WTC11 (cell line): Measurements from ENCODE around the gene UQCR11. TPM values are rescaled to one million over a fixed set of nuclear protein-coding genes. Genes with fewer than 3 reads are reported as not detected.
"Not testable (repeated sequence)": the region's sequence is repeated elsewhere in the genome, so short reads cannot be mapped to it uniquely, and the experiment has no call there.

Experiments
- ATAC-seq: fragments of 200-7000 bp; cut with Tn5 transposase; 2 replicates; pipeline ENCODE4 v1.10.0; 2021; ENCODE audit warnings: mild to moderate bottlenecking, moderate library complexity
- CTCF ChIA-PET: fragments of 300-600 bp; sonication (Branson Sonifier 250); formaldehyde crosslinking; loops from one replicate; lab custom pipeline; 2021; ENCODE audit warnings: antibody characterized with exemption; lab: Charles Lee
- POLR2A ChIA-PET: fragments of 350-600 bp; sonication (Branson Sonifier 250); formaldehyde crosslinking; loops from one replicate; lab custom pipeline; 2021; ENCODE audit warnings: antibody characterized with exemption; lab: Charles Lee
- DNase-seq: peaks from one replicate; pipeline ENCODE4 v3.0.0; 2021; ENCODE audit warnings: low spot score
- H3K27ac Mint-ChIP-seq: 2 replicates; pipeline ENCODE4 v1.8.0; 2021; ENCODE audit warnings: mixed read lengths
- H3K27me3 Mint-ChIP-seq: 2 replicates; pipeline ENCODE4 v1.8.0; 2021; ENCODE audit warnings: low read depth, mild to moderate bottlenecking, moderate library complexity, mixed read lengths
- H3K36me3 Mint-ChIP-seq: 2 replicates; pipeline ENCODE4 v1.8.0; 2021; ENCODE audit warnings: mixed read lengths
- H3K4me1 Mint-ChIP-seq: 2 replicates; pipeline ENCODE4 v1.8.0; 2022; ENCODE audit warnings: mixed read lengths
- H3K4me3 Mint-ChIP-seq: 2 replicates; pipeline ENCODE4 v1.8.0; 2021; ENCODE audit warnings: mild to moderate bottlenecking, moderate library complexity, mixed read lengths
- H3K9me3 Mint-ChIP-seq: 2 replicates; pipeline ENCODE4 v1.8.0; 2021; ENCODE audit warnings: mixed read lengths
- AFF4 ChIP-seq: sonication (generic); formaldehyde crosslinking; IDR thresholded peaks from 2 replicates; pipeline ENCODE4 v1.8.1; 2023; ENCODE audit warnings: mild to moderate bottlenecking, missing genetic modification reagents, borderline replicate concordance
- AR ChIP-seq: fragments of 250-450 bp; sonication (Bioruptor Pico); IDR thresholded peaks from 2 replicates; pipeline ENCODE4 v1.9.0; 2021; ENCODE audit warnings: mild to moderate bottlenecking
- ARID4B ChIP-seq: sonication (generic); formaldehyde crosslinking; IDR thresholded peaks from 2 replicates; pipeline ENCODE4 v1.8.0; 2023; ENCODE audit warnings: missing genetic modification reagents, mild to moderate bottlenecking, borderline replicate concordance
- ATF2 ChIP-seq: sonication (generic); formaldehyde crosslinking; IDR thresholded peaks from 2 replicates; pipeline ENCODE4 v1.8.1; 2022; ENCODE audit warnings: low read depth, missing genetic modification reagents, borderline replicate concordance
- ETV6 ChIP-seq: sonication (generic); formaldehyde crosslinking; IDR thresholded peaks from 2 replicates; pipeline ENCODE4 v1.8.1; 2022; ENCODE audit warnings: mild to moderate bottlenecking, missing genetic modification reagents
- GABPB1 ChIP-seq: sonication (generic); formaldehyde crosslinking; IDR thresholded peaks from 2 replicates; pipeline ENCODE4 v1.8.1; 2023; ENCODE audit warnings: mild to moderate bottlenecking, missing genetic modification reagents
- NR1H2 ChIP-seq: sonication (generic); formaldehyde crosslinking; IDR thresholded peaks from 2 replicates; pipeline ENCODE4 v1.9.0; 2021; ENCODE audit warnings: mild to moderate bottlenecking, moderate library complexity, missing genetic modification reagents
- NR2C2 ChIP-seq: sonication (generic); formaldehyde crosslinking; IDR thresholded peaks from 2 replicates; pipeline ENCODE4 v1.8.0; 2022; ENCODE audit warnings: mild to moderate bottlenecking, missing genetic modification reagents
- ZNF396 ChIP-seq: fragments of 250-450 bp; sonication (Bioruptor Pico); IDR thresholded peaks from 2 replicates; pipeline ENCODE4 v1.8.0; 2021; ENCODE audit warnings: mild to moderate bottlenecking, moderate library complexity, borderline replicate concordance
- ZNF416 ChIP-seq: fragments of 250-450 bp; sonication (Bioruptor Pico); IDR thresholded peaks from 2 replicates; pipeline ENCODE4 v1.9.0; 2021; ENCODE audit warnings: mild to moderate bottlenecking, inconsistent platforms
- ZNF532 ChIP-seq: fragments of 250-450 bp; sonication (Bioruptor Pico); IDR thresholded peaks from 2 replicates; pipeline ENCODE4 v1.9.0; 2021; ENCODE audit warnings: mild to moderate bottlenecking, borderline replicate concordance
- ZNF671 ChIP-seq: fragments of 250-450 bp; sonication (Bioruptor Pico); IDR thresholded peaks from 2 replicates; pipeline ENCODE4 v1.8.0; 2021; ENCODE audit warnings: mild to moderate bottlenecking
- total RNA-seq: library from RNA; stranded (reverse); gene quantifications from 3 replicates; pipeline ENCODE4 v1.2.3, GENCODE V29; 2021

The UQCR11 gene
- total RNA-seq, 1 experiment from 2014 or later: 198 TPM

GRCh38 chr19:1645299-1645698 is 40.0 kb upstream of the UQCR11 start:
- H3K27ac Mint-ChIP-seq: peak overlapping the region; percentile 89
- ChIA-PET CTCF (no interaction called here), POLR2A (no interaction called here)
- no peaks in the 10 kb centered on the region for H3K9me3 Mint-ChIP-seq
- H3K27me3 Mint-ChIP-seq: no peaks in the 10 kb centered on the region
- no peak for DNase-seq
- TF ChIP-seq ZNF532 (CRISPR knock-in tag): no peak
- TF ChIP-seq, all 79 proteins: peak for 0
- no peak for ATAC-seq
- H3K4me1 Mint-ChIP-seq: peaks cover 6% of the 10 kb centered on the region
- no peak overlapping the region for H3K4me3 Mint-ChIP-seq
- H3K36me3 Mint-ChIP-seq: peaks cover 47% of the 10 kb centered on the region

- ATAC-seq (no peak), DNase-seq (peak; percentile 10)
- H3K4me1 Mint-ChIP-seq: peaks cover 6% of the 10 kb centered on the region
- no peak overlapping the region for H3K4me3 Mint-ChIP-seq
- no peak overlapping the region for H3K27ac Mint-ChIP-seq
- H3K9me3 Mint-ChIP-seq: no peaks in the 10 kb centered on the region
- H3K27me3 Mint-ChIP-seq: no peaks in the 10 kb centered on the region
- ChIA-PET CTCF (interaction anchor here (0.5 to 1.7 kb wide), 5 partner anchors 39 to 182 kb away, joined by 3 to 9 read pairs (median 3); partner anchors contain the start of gene UQCR11), POLR2A (no interaction called here)
- H3K36me3 Mint-ChIP-seq: peaks cover 48% of the 10 kb centered on the region
- TF ChIP-seq GABPB1 (CRISPR knock-in tag): no peak
- TF ChIP-seq AR: no peak
- no peak for TF ChIP-seq ZNF671 (CRISPR knock-in tag)
- no peak for TF ChIP-seq ATF2 (CRISPR knock-in tag)
- no peak for TF ChIP-seq AFF4
- no peak for TF ChIP-seq NR2C2 (CRISPR knock-in tag)
- TF ChIP-seq ETV6: no peak
- no peak for TF ChIP-seq ZNF396 (CRISPR knock-in tag)
- TF ChIP-seq ARID4B (CRISPR knock-in tag): no peak
- no peak for TF ChIP-seq ZNF416 (CRISPR knock-in tag)
- TF ChIP-seq NR1H2 (CRISPR knock-in tag): no peak
Observed at GRCh38 chr19:1644070-1644469, 38.8 kb upstream of the UQCR11 start.

GRCh38 chr19:1640893-1641448 is 35.7 kb upstream of the UQCR11 start:
- H3K27ac Mint-ChIP-seq, ATAC-seq, H3K9me3 Mint-ChIP-seq, H3K4me3 Mint-ChIP-seq, POLR2A ChIA-PET, H3K27me3 Mint-ChIP-seq, H3K4me1 Mint-ChIP-seq, DNase-seq: not testable (repeated sequence)
- CTCF ChIA-PET: interaction anchor here (0.5 to 1.5 kb wide), 3 partner anchors 127 to 185 kb away, joined by 3 to 5 read pairs (median 4); no protein-coding TSS in a partner anchor
- peaks cover 58% of the 10 kb centered on the region for H3K36me3 Mint-ChIP-seq
